HG03095 (cell line): Measurements from ENCODE around the gene SPPL2A.
"Not testable (repeated sequence)": the region's sequence is repeated elsewhere in the genome, so short reads cannot be mapped to it uniquely, and the experiment has no call there.

Experiments
- ATAC-seq: cut with Tn5 transposase; IDR thresholded peaks from one replicate; pipeline ENCODE4 v1.9.1; 2021; ENCODE audit warnings: moderate library complexity; ENCODE audit not compliant: unreplicated experiment

SPPL2A gene

DNA sequence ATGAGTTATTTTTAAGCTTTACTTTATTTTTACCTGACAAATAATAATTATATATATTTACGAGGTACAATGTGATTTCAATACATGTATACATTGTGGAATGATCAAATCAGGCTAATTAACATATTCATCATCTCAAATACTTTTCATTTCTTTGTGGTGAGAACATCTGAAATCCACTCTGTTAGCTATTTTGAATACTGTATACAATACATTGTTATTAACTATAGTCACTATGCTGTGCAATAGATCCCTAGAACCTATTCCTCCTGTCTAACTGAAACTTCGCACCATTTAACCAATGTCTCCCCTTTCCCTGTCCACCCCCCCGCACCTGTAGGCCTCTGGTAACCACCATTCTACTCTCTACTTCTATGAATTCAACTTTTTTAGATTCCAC is 7.9 kb upstream of the SPPL2A start:
- ATAC-seq, result no peak

DNA sequence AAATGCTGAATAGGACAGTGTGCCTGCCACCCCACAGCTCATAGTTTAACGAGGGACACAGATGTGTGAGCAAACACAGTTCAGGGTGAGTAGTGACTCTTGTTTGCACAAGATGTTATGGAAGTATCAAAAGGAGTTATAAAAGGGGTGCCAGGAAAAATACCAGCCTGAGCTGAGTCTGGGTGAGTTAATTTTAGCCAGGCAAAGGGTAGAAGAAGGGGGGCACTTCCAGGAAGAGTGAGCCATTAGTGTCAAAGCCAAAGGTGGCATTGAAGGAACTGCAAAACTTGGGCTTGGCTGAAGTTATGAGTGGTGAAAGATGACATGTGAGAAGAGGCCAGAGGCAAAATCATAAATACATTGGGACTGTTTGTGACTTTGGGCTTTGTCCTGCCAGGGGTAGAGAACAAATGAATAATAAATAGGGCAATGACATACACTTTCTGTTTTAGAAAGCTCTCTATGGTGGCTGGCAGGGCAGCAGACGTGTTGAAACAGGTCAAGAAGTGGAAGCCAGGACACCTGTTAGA is 1.9 kb upstream of the SPPL2A start:
- no peak for ATAC-seq

DNA sequence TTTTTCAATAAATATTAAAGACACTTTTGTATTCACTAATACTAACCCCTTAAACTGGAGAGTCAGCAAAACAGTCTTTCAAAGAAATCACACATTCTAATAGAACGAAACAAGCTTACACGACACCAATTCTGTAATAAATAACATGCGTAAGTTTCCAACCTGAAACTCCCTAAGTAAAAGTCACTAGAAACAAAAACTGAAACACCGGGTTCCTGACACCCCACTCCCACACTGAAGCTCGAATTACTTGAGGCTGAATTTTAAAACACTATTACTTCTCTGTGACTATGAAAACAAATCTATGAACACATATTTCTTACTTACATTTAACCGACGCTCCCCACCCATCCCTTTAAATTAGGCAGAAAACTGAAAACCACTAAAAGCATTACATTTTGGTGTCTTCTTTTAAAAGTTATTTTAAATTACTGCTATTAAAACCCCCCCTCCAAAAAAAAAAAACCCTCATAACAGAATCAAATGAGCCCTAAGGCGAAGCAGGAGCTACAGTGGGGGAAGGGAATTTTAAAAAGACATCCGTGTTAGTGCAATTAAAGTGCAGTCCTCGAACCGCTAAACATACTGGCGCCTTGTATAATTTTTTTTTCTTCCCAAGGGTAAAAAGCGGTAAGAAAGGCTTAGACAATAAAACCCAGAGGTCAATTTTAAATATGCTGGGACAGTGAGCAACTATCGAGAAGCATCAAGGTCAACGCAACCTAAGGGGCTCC is 878 bp downstream of the SPPL2A start:
- ATAC-seq, result no peak

- no peak for ATAC-seq
Measured at GRCh38 chr15:50758712-50759205, 6.7 kb downstream of the SPPL2A start.

GRCh38 chr15:50753463-50753862 is 12.0 kb downstream of the SPPL2A start:
- ATAC-seq, result no peak

- ATAC-seq, result no peak
Measured at GRCh38 chr15:50751394-50751793, 14.1 kb downstream of the SPPL2A start.

- ATAC-seq, result no peak
Measured at GRCh38 chr15:50750227-50750705, 15.2 kb downstream of the SPPL2A start.

- ATAC-seq, result no peak
Measured at GRCh38 chr15:50747523-50747922, 18.0 kb downstream of the SPPL2A start.

- no peak for ATAC-seq
Measured at GRCh38 chr15:50744601-50745000, 20.9 kb downstream of the SPPL2A start.

DNA sequence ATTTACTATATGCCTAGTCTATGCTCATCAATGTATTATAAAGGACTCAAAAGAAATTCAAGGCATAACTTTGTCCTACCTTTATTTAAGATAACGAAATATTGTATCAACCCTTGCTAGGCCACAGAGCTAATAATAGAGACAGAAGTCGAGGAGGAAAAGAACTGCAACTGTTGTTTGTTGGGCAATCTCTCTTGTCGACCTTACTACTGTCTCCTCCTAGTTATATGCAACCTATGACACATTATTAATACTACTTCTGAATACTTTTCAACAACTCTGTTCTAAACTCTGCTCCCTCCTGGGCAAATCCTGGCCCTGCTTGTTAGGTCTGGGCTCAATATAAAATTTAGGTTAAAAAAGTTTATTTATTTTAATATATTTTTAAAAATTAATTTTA is 24.6 kb downstream of the SPPL2A start:
- no peak for ATAC-seq

DNA sequence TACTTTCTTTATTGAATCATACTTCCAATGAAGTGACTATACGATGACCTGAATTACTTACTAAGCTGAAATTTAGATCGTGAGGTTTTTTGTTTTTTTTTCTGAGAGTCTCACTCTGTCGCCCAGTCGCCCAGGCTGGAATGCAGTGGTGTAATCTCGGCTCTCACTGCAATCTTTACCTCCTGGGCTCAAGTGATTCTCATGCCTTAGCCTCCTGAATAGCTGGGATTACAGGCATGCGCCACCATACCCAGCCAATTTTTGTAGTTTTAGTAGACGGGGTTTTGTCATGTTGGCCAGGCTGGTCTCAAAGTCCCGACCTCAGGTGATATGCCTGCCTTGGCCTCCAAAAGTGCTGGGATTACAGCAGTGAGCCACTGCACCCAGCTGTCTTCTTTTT is 28.7 kb downstream of the SPPL2A start:
- ATAC-seq, result no peak

- no peak for ATAC-seq
Measured at GRCh38 chr15:50735156-50735555, 30.4 kb downstream of the SPPL2A start.

GRCh38 chr15:50726315-50726714 is 39.2 kb downstream of the SPPL2A start:
- no peak for ATAC-seq

- no peak for ATAC-seq
Measured at GRCh38 chr15:50718700-50719125, 46.8 kb downstream of the SPPL2A start.

GRCh38 chr15:50712018-50712417 is 53.5 kb downstream of the SPPL2A start:
- no peak for ATAC-seq

DNA sequence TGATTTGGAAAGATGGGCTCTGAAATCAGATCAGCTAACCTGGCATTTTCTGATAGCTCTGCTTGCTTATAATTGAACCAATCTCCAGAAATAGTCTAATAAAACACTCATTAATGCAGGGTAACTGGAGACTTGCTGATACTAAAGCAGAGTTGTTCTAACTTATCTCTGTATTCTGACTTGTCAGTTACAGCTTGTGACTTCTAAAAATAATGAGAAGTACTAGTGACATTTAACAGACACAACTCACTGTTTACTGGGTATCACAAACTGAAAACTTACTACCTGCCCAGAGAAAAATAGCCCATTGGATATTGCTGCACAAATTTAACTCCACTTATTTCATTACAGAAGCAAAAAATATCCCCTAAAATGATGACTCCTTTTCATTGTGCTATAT is 54.9 kb downstream of the SPPL2A start:
- no peak for ATAC-seq

GRCh38 chr15:50707878-50708427 is 57.6 kb downstream of the SPPL2A start:
- ATAC-seq, result no peak

- no peak for ATAC-seq
Measured at GRCh38 chr15:50702762-50703334, 62.7 kb downstream of the SPPL2A start.

DNA sequence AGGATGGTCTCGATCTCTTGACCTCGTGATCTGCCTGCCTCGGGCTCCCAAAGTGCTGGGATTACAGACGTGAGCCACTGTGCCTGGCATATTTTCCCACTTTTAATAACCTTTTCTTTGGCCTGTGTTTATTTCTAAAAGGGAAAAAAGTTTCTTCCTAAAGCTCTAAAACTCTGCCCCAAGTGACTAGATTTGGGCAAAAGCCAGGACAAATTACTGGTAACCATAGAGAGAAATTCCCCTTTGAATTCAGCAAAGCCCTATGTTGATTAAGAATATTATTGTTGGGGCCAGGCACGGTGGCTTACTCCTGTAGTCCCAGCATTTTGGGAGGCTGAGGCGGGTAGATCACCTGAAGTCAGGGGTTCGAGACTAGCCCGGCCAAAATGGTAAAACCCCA is 67.4 kb downstream of the SPPL2A start:
- ATAC-seq, result no peak

- ATAC-seq, result no peak
Measured at GRCh38 chr15:50697109-50697797, 68.3 kb downstream of the SPPL2A start.

DNA sequence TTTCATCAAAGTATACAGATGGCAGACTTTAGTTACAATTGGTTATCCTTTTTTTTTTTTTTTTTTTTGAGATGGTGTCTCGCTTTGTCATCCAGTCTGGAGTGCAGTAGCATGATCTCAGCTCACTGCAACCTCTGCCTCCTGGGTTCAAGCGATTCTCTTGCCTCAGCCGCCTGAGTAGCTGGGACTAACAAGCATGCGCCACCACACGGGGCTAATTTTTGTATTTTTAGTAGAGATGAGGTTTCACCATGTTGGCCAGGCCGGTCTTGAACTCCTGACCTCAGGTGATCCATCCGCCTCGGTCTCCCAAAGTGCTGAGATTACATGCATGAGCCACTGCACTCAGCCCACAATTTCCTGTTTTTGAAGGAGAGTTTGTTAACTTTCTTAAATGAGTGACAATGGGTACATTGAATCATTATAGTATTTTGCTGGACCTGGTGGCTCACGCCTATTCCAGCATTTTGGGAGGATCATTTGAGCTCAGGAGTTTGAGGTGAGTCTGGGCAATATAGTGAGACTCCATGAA is 70.8 kb downstream of the SPPL2A start:
- not testable (repeated sequence) for ATAC-seq
